ENCODE data around the gene TRPC4.

Gene TRPC4

DNA sequence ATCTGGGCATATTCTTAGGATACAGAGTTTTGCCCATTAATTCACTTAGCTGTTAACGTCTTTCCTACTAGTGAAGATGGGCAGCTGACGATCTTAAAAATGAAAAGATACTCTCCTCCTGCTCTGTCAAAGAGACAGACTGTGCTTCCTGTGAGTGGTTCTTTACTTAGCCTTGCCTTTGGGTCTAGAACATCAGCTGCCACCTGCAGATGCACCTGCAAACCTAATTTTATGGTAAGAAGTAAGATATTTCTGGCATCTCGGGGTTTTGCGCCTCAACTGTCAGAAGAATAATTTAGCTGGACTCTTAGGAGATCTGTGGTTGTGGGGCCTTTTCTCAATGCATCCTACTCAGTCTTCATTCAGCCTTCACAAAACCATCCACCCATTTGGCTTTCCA, 36.2 kb downstream of the TRPC4 start:
- TF ChIP-seq CSDC2 (CRISPR knock-in tag; IDR thresholded peaks at IDR 0.05), result no peak
- ATAC-seq, result no peak

- no peak for ATAC-seq
- TF ChIP-seq PPARA (CRISPR knock-in tag; IDR thresholded peaks at IDR 0.05; ENCODE audit: borderline replicate concordance), result no peak
- TF ChIP-seq GLIS3 (CRISPR knock-in tag; IDR thresholded peaks at IDR 0.05), result no peak
Measured at GRCh38 chr13:37816276-37816675, 53.3 kb downstream of the TRPC4 start.

- ATAC-seq, result no peak
- TF ChIP-seq SNAI2 (CRISPR knock-in tag; IDR thresholded peaks at IDR 0.05) (no peak), ZFP3 (CRISPR knock-in tag; IDR thresholded peaks at IDR 0.05) (no peak), TCF4 (CRISPR knock-in tag; IDR thresholded peaks at IDR 0.05; ENCODE audit: borderline replicate concordance) (no peak), PATZ1 (CRISPR knock-in tag; IDR thresholded peaks at IDR 0.05; ENCODE audit: borderline replicate concordance) (no peak), CSDC2 (CRISPR knock-in tag; IDR thresholded peaks at IDR 0.05) (no peak)
- TF ChIP-seq, protein P1, sequence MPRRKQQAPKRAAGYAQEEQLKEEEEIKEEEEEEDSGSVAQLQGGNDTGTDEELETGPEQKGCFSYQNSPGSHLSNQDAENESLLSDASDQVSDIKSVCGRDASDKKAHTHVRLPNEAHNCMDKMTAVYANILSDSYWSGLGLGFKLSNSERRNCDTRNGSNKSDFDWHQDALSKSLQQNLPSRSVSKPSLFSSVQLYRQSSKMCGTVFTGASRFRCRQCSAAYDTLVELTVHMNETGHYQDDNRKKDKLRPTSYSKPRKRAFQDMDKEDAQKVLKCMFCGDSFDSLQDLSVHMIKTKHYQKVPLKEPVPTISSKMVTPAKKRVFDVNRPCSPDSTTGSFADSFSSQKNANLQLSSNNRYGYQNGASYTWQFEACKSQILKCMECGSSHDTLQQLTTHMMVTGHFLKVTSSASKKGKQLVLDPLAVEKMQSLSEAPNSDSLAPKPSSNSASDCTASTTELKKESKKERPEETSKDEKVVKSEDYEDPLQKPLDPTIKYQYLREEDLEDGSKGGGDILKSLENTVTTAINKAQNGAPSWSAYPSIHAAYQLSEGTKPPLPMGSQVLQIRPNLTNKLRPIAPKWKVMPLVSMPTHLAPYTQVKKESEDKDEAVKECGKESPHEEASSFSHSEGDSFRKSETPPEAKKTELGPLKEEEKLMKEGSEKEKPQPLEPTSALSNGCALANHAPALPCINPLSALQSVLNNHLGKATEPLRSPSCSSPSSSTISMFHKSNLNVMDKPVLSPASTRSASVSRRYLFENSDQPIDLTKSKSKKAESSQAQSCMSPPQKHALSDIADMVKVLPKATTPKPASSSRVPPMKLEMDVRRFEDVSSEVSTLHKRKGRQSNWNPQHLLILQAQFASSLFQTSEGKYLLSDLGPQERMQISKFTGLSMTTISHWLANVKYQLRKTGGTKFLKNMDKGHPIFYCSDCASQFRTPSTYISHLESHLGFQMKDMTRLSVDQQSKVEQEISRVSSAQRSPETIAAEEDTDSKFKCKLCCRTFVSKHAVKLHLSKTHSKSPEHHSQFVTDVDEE (CRISPR knock-in tag; IDR thresholded peaks at IDR 0.05), result no peak
Measured at GRCh38 chr13:37811441-37811840, 58.1 kb downstream of the TRPC4 start.

DNA sequence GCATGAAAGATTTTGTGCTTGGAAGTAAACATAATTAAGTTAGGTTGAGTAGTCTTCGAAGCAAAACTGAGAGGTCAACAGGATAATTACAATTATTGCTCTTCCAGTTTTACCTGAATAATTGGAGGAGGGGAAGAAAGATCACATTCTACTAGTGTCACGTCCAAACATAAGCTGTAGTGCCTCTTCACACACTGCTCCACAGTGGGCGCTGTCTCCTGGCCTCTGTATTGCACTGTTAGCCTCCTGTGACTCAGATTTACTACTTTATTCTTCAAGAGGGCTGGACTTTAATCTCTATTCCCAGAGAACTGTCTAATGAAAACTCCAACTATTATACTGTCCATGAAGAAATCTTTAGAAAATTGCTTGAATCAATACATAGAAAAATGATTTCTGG, 62.9 kb downstream of the TRPC4 start:
- no peak for ATAC-seq

More for the DNA sequence above, 62.9 kb downstream of the TRPC4 start:
- no peak for TF ChIP-seq ZFP3 (CRISPR knock-in tag; IDR thresholded peaks at IDR 0.05)
- TF ChIP-seq ZFP30 (CRISPR knock-in tag; IDR thresholded peaks at IDR 0.05), result no peak
- TF ChIP-seq, protein P2, sequence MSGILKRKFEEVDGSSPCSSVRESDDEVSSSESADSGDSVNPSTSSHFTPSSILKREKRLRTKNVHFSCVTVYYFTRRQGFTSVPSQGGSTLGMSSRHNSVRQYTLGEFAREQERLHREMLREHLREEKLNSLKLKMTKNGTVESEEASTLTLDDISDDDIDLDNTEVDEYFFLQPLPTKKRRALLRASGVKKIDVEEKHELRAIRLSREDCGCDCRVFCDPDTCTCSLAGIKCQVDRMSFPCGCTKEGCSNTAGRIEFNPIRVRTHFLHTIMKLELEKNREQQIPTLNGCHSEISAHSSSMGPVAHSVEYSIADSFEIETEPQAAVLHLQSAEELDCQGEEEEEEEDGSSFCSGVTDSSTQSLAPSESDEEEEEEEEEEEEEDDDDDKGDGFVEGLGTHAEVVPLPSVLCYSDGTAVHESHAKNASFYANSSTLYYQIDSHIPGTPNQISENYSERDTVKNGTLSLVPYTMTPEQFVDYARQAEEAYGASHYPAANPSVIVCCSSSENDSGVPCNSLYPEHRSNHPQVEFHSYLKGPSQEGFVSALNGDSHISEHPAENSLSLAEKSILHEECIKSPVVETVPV (CRISPR knock-in tag; IDR thresholded peaks at IDR 0.05), result no peak
- TF ChIP-seq PPARA (CRISPR knock-in tag; IDR thresholded peaks at IDR 0.05; ENCODE audit: borderline replicate concordance), result no peak
- no peak for TF ChIP-seq ESRRG (CRISPR knock-in tag; IDR thresholded peaks at IDR 0.05)
- no peak for TF ChIP-seq ISL1 (CRISPR knock-in tag; IDR thresholded peaks at IDR 0.05)
- TF ChIP-seq BACH2 (CRISPR knock-in tag; IDR thresholded peaks at IDR 0.05; ENCODE audit: borderline replicate concordance), result no peak
- TF ChIP-seq OSR1 (CRISPR knock-in tag; IDR thresholded peaks at IDR 0.05), result no peak
- no peak for TF ChIP-seq CSDC2 (CRISPR knock-in tag; IDR thresholded peaks at IDR 0.05)
- TF ChIP-seq PATZ1 (CRISPR knock-in tag; IDR thresholded peaks at IDR 0.05; ENCODE audit: borderline replicate concordance), result no peak
- TF ChIP-seq ARNTL (CRISPR knock-in tag; IDR thresholded peaks at IDR 0.05; ENCODE audit: borderline replicate concordance, low read depth), result no peak
- no peak for TF ChIP-seq ZNF565 (CRISPR knock-in tag; conservative IDR thresholded peaks at IDR 0.05; ENCODE audit: low read depth)
- TF ChIP-seq, protein P3, sequence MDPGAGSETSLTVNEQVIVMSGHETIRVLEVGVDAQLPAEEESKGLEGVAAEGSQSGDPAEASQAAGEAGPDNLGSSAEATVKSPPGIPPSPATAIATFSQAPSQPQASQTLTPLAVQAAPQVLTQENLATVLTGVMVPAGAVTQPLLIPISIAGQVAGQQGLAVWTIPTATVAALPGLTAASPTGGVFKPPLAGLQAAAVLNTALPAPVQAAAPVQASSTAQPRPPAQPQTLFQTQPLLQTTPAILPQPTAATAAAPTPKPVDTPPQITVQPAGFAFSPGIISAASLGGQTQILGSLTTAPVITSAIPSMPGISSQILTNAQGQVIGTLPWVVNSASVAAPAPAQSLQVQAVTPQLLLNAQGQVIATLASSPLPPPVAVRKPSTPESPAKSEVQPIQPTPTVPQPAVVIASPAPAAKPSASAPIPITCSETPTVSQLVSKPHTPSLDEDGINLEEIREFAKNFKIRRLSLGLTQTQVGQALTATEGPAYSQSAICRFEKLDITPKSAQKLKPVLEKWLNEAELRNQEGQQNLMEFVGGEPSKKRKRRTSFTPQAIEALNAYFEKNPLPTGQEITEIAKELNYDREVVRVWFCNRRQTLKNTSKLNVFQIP (CRISPR knock-in tag; IDR thresholded peaks at IDR 0.05; ENCODE audit: borderline replicate concordance, low read depth), result no peak
- TF ChIP-seq SNAI2 (CRISPR knock-in tag; IDR thresholded peaks at IDR 0.05), result no peak
- no peak for TF ChIP-seq TCF4 (CRISPR knock-in tag; IDR thresholded peaks at IDR 0.05; ENCODE audit: borderline replicate concordance)
- TF ChIP-seq ZNF70 (CRISPR knock-in tag; IDR thresholded peaks at IDR 0.05), result no peak
- no peak for TF ChIP-seq GLIS3 (CRISPR knock-in tag; IDR thresholded peaks at IDR 0.05)
- no peak for TF ChIP-seq CREB5 (CRISPR knock-in tag; IDR thresholded peaks at IDR 0.05; ENCODE audit: low read depth)
- no peak for TF ChIP-seq ZNF8 (CRISPR knock-in tag; IDR thresholded peaks at IDR 0.05)
- TF ChIP-seq RARB (CRISPR knock-in tag; IDR thresholded peaks at IDR 0.05), result no peak

Measured in SK-N-SH treated with all-trans-retinoic acid at 6 μM for 48 hours (cell line).